Mucosa of rectum (tissue), 2 donors: ENCODE data around the gene FOXK1.

ENCODE experiments used
- H3K27ac ChIP-seq, 2 donors: one replicate each; pipeline ENCODE4 v1.7.0; 2013; ENCODE audit warnings: inconsistent platforms in 2 of 2, low read depth in 2 of 2, low read length in 2 of 2
- H3K27me3 ChIP-seq, 2 donors: one replicate each; pipeline ENCODE4 v1.7.0; 2013; ENCODE audit warnings: low read length in 2 of 2; ENCODE audit not compliant: control insufficient read depth in 2 of 2, insufficient read depth in 2 of 2
- H3K36me3 ChIP-seq, 2 donors: one replicate each; pipeline ENCODE4 v1.7.0; 2013; ENCODE audit warnings: low read length in 2 of 2; ENCODE audit not compliant: control insufficient read depth in 2 of 2, insufficient read depth in 2 of 2
- H3K4me1 ChIP-seq, 2 donors: one replicate each; pipeline ENCODE4 v1.7.0; 2013; ENCODE audit warnings: low read length in 2 of 2, mild to moderate bottlenecking in 1 of 2; ENCODE audit not compliant: control insufficient read depth in 2 of 2, insufficient read depth in 2 of 2
- H3K4me3 ChIP-seq, 2 donors: one replicate each; pipeline ENCODE4 v1.7.0; 2013; ENCODE audit warnings: low read length in 2 of 2
- H3K9ac ChIP-seq, 2 donors: one replicate each; pipeline ENCODE4 v1.7.0; 2013; ENCODE audit warnings: low read length in 2 of 2, low read depth in 1 of 2, mild to moderate bottlenecking in 1 of 2
- H3K9me3 ChIP-seq, 2 donors: one replicate each; pipeline ENCODE4 v1.7.0; 2013; ENCODE audit warnings: low read length in 2 of 2; ENCODE audit not compliant: control insufficient read depth in 2 of 2
- donor health status: healthy.
- donor health status: Normal muscosa, but diverticular disease.

Gene FOXK1

DNA sequence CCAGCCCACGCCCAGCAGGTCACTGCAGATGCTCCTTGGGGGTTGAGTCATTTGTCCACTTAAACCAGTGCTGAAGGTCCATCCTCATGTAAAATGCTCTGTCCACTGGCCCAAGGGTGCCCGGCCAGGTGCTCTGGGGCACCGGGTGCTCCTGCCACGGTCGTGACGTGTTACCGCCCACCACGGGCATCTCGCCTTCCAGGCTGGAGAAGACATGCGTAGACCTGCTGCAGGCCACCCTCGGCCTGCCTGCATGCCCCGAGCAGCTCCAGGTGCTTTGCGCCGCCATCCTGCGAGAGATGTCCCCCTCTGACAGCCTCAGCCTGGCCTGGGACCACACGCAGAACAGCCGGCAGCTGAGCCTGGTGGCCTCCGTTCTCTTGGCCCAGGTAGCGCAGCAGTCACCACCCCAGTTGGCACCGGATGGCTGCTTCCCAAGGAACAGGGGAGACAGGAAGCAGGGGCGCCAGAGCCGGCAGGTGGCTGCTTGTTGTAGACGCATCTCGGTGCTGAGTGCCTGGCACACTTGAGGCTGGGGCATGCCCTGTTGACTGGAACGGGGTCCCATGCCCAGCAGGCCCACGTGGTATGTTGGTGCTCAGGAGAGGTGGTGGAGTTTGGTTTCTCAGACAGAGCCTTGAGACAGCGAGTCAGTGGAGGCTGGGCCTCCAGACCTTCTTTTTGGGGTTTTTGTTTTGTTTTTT lies 99.4 kb downstream of the FOXK1 start:
- H3K4me3 ChIP-seq = no peak overlapping the region
- H3K9ac ChIP-seq = no peak overlapping the region
- H3K9me3 ChIP-seq = no peaks in the 10 kb centered on the region
- peaks cover 5% of the 10 kb centered on the region in 2 donors for H3K4me1 ChIP-seq
- H3K36me3 ChIP-seq = peaks cover 46% of the 10 kb centered on the region in 2 donors
- no peak overlapping the region for H3K27ac ChIP-seq
- H3K27me3 ChIP-seq = no peaks in the 10 kb centered on the region

- Histone ChIP-seq H3K27me3 (no peaks in the 10 kb centered on the region), H3K36me3 (peaks cover 48 to 51% of the 10 kb centered on the region in 2 donors), H3K9ac (no peak overlapping the region), H3K9me3 (no peaks in the 10 kb centered on the region), H3K27ac (no peak overlapping the region), H3K4me3 (no peak overlapping the region), H3K4me1 (no peaks in the 10 kb centered on the region)
Observed at GRCh38 chr7:4782333-4783291, 100.5 kb downstream of the FOXK1 start.

DNA sequence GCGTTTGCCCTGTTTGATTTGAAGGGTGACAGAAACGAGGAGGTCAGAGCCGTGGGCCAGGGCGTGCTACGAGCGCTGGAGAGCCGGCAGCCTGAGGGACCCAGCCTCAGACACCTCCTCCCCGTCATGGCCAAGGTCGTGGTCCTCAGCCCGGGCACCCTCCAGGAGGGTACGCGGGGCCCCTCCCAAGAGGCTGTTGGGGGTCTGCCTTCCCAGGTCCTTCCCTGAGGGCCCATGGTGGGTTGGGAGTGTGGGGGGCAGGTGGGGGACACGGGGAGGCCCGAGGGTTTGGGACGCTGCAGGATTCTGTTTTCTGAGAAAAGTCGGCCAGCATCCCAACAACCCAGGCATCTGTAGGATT lies 101.2 kb downstream of the FOXK1 start:
- Histone ChIP-seq H3K36me3 (peaks cover 52 to 56% of the 10 kb centered on the region in 2 donors), H3K9me3 (no peaks in the 10 kb centered on the region), H3K27ac (no peak overlapping the region), H3K4me1 (no peaks in the 10 kb centered on the region), H3K4me3 (no peak overlapping the region), H3K27me3 (no peaks in the 10 kb centered on the region), H3K9ac (no peak overlapping the region)

DNA sequence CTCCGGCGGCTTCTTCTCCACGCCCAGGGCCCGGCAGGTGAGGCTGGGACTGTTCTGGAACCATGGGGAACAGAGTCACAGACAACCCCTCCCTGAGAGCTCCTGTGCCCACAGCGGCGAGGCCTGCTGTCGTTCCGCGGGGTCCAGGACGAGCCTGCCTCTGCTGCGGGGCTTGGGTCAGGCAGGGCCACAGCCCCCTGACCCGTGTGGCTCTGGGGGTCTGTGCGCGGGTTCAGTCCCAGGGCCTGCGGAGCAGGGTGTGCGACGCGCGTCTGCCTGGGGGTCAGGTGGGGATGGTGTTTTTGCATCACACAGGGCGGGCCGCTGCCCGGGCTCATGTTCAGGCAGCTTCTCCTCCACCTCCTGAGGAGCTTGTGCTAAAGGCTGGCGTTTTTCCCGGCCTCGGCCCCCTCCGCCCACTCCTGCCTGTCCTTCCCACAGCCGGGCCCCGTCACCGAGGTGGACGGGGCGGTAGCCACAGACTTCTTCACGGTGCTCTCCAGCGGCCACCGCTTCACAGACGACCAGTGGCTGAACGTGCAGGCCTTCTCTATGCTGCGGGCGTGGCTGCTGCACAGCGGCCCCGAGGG lies 101.8 kb downstream of the FOXK1 start:
- Histone ChIP-seq H3K36me3 (peaks cover 57 to 61% of the 10 kb centered on the region in 2 donors), H3K27ac (no peak overlapping the region), H3K4me1 (no peaks in the 10 kb centered on the region), H3K4me3 (no peak overlapping the region), H3K27me3 (no peaks in the 10 kb centered on the region), H3K9ac (no peak overlapping the region), H3K9me3 (no peaks in the 10 kb centered on the region)

- H3K27me3 ChIP-seq = no peaks in the 10 kb centered on the region
Observed at GRCh38 chr7:4784799-4785198, 102.7 kb downstream of the FOXK1 start.

GRCh38 chr7:4785371-4785770 lies 103.3 kb downstream of the FOXK1 start:
- Histone ChIP-seq H3K4me1 (no peaks in the 10 kb centered on the region), H3K9me3 (no peaks in the 10 kb centered on the region), H3K27ac (no peak overlapping the region), H3K36me3 (peaks cover 57 to 68% of the 10 kb centered on the region in 2 donors), H3K27me3 (no peaks in the 10 kb centered on the region), H3K9ac (no peak overlapping the region), H3K4me3 (no peak overlapping the region)

More at GRCh38 chr7:4784799-4785198, 102.7 kb downstream of the FOXK1 start:
- no peak overlapping the region for H3K9ac ChIP-seq
- no peak overlapping the region for H3K4me3 ChIP-seq
- H3K9me3 ChIP-seq = no peaks in the 10 kb centered on the region
- H3K36me3 ChIP-seq = peaks cover 57 to 65% of the 10 kb centered on the region in 2 donors
- H3K27ac ChIP-seq = no peak overlapping the region
- no peaks in the 10 kb centered on the region for H3K4me1 ChIP-seq

DNA sequence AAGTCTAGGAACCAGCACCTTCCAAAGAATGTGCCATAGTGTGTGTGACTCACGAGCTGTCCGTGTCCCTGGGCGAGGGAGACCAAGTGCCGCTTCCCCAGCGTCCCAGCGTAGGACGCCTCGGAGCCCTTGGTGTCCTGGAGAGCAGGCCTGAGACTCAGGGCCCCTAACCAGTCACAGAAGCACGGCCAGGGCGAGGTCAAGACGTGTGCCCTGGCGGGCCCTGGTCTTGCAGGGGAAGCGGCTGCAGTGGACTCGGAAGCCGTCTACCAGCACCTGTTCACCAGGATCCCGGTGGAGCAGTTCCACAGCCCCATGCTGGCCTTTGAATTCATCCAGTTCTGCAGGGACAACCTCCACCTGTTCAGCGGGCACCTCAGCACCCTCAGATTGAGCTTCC lies 103.9 kb downstream of the FOXK1 start:
- Histone ChIP-seq H3K4me3 (no peak overlapping the region), H3K4me1 (no peaks in the 10 kb centered on the region), H3K9me3 (no peaks in the 10 kb centered on the region), H3K27me3 (no peaks in the 10 kb centered on the region), H3K27ac (no peak overlapping the region), H3K9ac (no peak overlapping the region), H3K36me3 (peaks cover 57 to 70% of the 10 kb centered on the region in 2 donors)

- Histone ChIP-seq H3K4me1 (peaks cover 0 to 2% of the 10 kb centered on the region in 2 donors), H3K9me3 (no peaks in the 10 kb centered on the region), H3K27ac (no peak overlapping the region), H3K27me3 (no peaks in the 10 kb centered on the region), H3K4me3 (no peak overlapping the region), H3K36me3 (peaks cover 46 to 62% of the 10 kb centered on the region in 2 donors), H3K9ac (no peak overlapping the region)
Observed at GRCh38 chr7:4787541-4787940, 105.4 kb downstream of the FOXK1 start.

DNA sequence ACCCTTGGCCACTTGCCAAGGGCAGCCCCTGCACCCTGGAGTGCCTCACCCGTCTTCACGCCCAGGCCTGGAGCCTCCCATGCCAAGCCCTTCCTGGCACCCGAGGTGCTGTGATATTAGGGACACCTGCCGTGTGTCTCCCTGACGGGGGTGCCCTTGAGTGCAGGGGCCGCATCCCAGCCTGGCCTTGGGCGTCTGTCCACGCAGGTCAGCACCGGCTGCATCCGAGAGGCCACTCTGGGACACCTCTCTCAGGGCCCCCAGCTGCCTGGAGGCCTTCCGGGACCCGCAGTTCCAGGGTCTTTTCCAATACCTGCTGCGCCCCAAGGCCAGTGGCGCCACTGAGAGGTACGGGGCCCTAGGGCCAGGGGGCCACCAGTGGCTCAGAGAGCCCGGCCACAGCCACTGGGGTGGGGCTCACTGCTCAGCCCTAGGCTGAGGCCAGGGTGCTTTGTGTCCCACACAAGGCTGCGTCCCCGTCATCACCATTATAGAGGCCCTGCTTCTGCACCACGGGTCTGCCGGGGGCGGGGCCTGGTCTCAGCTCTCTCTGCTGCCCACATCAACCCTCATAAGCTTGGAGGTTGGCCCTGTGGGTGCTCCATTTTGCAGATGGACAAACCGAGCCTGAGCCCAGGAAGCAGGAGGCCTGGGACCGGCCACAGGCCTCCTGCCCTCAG lies 106.0 kb downstream of the FOXK1 start:
- Histone ChIP-seq H3K36me3 (peaks cover 43 to 59% of the 10 kb centered on the region in 2 donors), H3K9me3 (no peaks in the 10 kb centered on the region), H3K27ac (no peak overlapping the region), H3K9ac (no peak overlapping the region), H3K27me3 (no peaks in the 10 kb centered on the region), H3K4me3 (no peak overlapping the region), H3K4me1 (peaks cover 3 to 5% of the 10 kb centered on the region in 2 donors)
